CD14-positive monocyte (primary cell): Measurements from ENCODE around the gene RNF44. TPM values are rescaled to one million over a fixed set of nuclear protein-coding genes. Genes with fewer than 3 reads are reported as not detected.

Experiments
- DNase-seq, 3 donors: peaks; one replicate each; pipeline ENCODE4 v3.0.0-alpha.2; 2011 to 2022
- H2AFZ ChIP-seq: 2 replicates; pipeline ENCODE4 v1.6.0; 2012; ENCODE audit warnings: mild to moderate bottlenecking, low read depth, low read length, inconsistent platforms; ENCODE audit not compliant: insufficient read depth, poor library complexity, severe bottlenecking
- H3K27ac ChIP-seq, 2 donors: 1 replicate in 1 of 2; 2 replicates in 1 of 2; pipeline ENCODE4 v1.5.1; 2012 to 2013; ENCODE audit warnings: low read length in 2 of 2, control low read depth in 1 of 2, inconsistent platforms in 1 of 2, low read depth in 1 of 2, mild to moderate bottlenecking in 1 of 2
- H3K27me3 ChIP-seq, 2 donors: one replicate each; pipeline versions ENCODE4 v1.6.0 to v1.6.1; 2011 to 2013; ENCODE audit warnings: low read length in 2 of 2; ENCODE audit not compliant: control insufficient read depth in 2 of 2, insufficient read depth in 2 of 2
- H3K36me3 ChIP-seq, 2 donors: replicated peaks in 1 of 2; 1 replicate in 1 of 2; 2 replicates in 1 of 2; pipeline versions ENCODE4 v1.5.1 to v1.6.1; 2012 to 2013; ENCODE audit warnings: low read length in 2 of 2, control low read depth in 1 of 2, inconsistent platforms in 1 of 2, mild to moderate bottlenecking in 1 of 2; ENCODE audit not compliant: insufficient read depth in 2 of 2, control insufficient read depth in 1 of 2
- H3K4me1 ChIP-seq, 2 donors: 1 replicate in 1 of 2; 2 replicates in 1 of 2; pipeline versions ENCODE4 v1.5.1 to v1.6.1; 2012 to 2013; ENCODE audit warnings: low read length in 2 of 2, control low read depth in 1 of 2, inconsistent platforms in 1 of 2, mild to moderate bottlenecking in 1 of 2, moderate library complexity in 1 of 2; ENCODE audit not compliant: insufficient read depth in 2 of 2, control insufficient read depth in 1 of 2
- H3K4me2 ChIP-seq: replicated peaks from 2 replicates; pipeline ENCODE3; 2012; ENCODE audit warnings: low read length, moderate library complexity, mild to moderate bottlenecking; ENCODE audit not compliant: poor library complexity, severe bottlenecking; ENCODE audit errors: extremely low read depth
- H3K4me3 ChIP-seq, 3 experiments: fragments of 200-600 bp in 1 of 3; sonication (generic) in 1 of 3; replicated peaks in 1 of 3; 1 replicate in 2 of 3; 2 replicates in 1 of 3; pipeline ENCODE4 v1.5.1; 2011 to 2013; ENCODE audit warnings: low read length in 3 of 3, mild to moderate bottlenecking in 3 of 3, control low read depth in 2 of 3, low read depth in 2 of 3, inconsistent platforms in 1 of 3, moderate library complexity in 1 of 3
- H3K79me2 ChIP-seq: 2 replicates; pipeline ENCODE4 v1.6.0; 2012; ENCODE audit warnings: mild to moderate bottlenecking, control low read depth, inconsistent platforms, low read length, moderate library complexity; ENCODE audit not compliant: insufficient read depth
- H3K9ac ChIP-seq: 2 replicates; pipeline ENCODE4 v1.6.0; 2017; ENCODE audit warnings: low read length, mild to moderate bottlenecking; ENCODE audit not compliant: insufficient read depth, poor library complexity, severe bottlenecking
- H3K9me3 ChIP-seq, 2 donors: replicated peaks in 1 of 2; 1 replicate in 1 of 2; 2 replicates in 1 of 2; pipeline versions ENCODE4 v1.5.1 to v1.6.1; 2012 to 2013; ENCODE audit warnings: low read length in 2 of 2, control low read depth in 1 of 2; ENCODE audit not compliant: control insufficient read depth in 1 of 2, insufficient read depth in 1 of 2
- H4K20me1 ChIP-seq: 2 replicates; pipeline ENCODE4 v1.6.0; 2012; ENCODE audit warnings: mild to moderate bottlenecking, low read length, control low read depth, moderate library complexity; ENCODE audit not compliant: insufficient read depth
- H3K27ac Mint-ChIP-seq, 7 donors: one replicate each; pipeline ENCODE4 v1.8.0; 2020; ENCODE audit warnings: mild to moderate bottlenecking in 7 of 7, mixed read lengths in 7 of 7, moderate library complexity in 6 of 7, inconsistent platforms in 2 of 7
- H3K27me3 Mint-ChIP-seq, 3 donors: one replicate each; pipeline ENCODE4 v1.8.0; 2021 to 2022; ENCODE audit warnings: low read depth in 3 of 3, mild to moderate bottlenecking in 3 of 3, mixed read lengths in 3 of 3, moderate library complexity in 3 of 3, inconsistent platforms in 1 of 3
- H3K36me3 Mint-ChIP-seq, 2 donors: one replicate each; pipeline ENCODE4 v1.8.0; 2020; ENCODE audit warnings: mixed read lengths in 2 of 2, inconsistent platforms in 1 of 2, mild to moderate bottlenecking in 1 of 2
- H3K4me1 Mint-ChIP-seq: one replicate; pipeline ENCODE4 v1.8.0; 2020; ENCODE audit warnings: mild to moderate bottlenecking, mixed read lengths
- H3K4me3 Mint-ChIP-seq, 2 donors: one replicate each; pipeline ENCODE4 v1.8.0; 2020; ENCODE audit warnings: mild to moderate bottlenecking in 2 of 2, mixed read lengths in 2 of 2, moderate library complexity in 1 of 2
- H3K9me3 Mint-ChIP-seq, 7 donors: one replicate each; pipeline ENCODE4 v1.8.0; 2020 to 2022; ENCODE audit warnings: mixed read lengths in 7 of 7, mild to moderate bottlenecking in 6 of 7, moderate library complexity in 6 of 7, inconsistent platforms in 2 of 7
- WGBS: methylation state at CpG from one replicate; pipeline ENCODE4 v1.1.5; 2013; ENCODE audit warnings: missing lambda C conversion rate; ENCODE audit not compliant: insufficient coverage; 5-methylcytosine and 5-hydroxymethylcytosine counted together
- intact Hi-C, 2 donors: fragments of 100-400 bp; cut with micrococcal nuclease; formaldehyde crosslinking; loops; one replicate each; pipeline versions ENCODE4 v1.15.0 to v1.15.1; 2023
- polyA plus RNA-seq, 3 donors: library from polyadenylated mRNA; depleted of rRNA in 1 of 3; unstranded in 2 of 3; stranded (reverse) in 1 of 3; fragments of 300-500 nt in 2 of 3; fragments of >200 nt in 1 of 3; fragmentation: Illumina TruSeq in 2 of 3; gene quantifications; 1 replicate in 2 of 3; 2 replicates in 1 of 3; pipeline ENCODE4 v1.2.3, GENCODE V29; 2012 to 2021
- TF ChIP-seq, protein P1 (sequence below): fragments of 200-600 bp; IDR thresholded peaks from one replicate; pipeline ENCODE4 v1.8.0; 2022; ENCODE audit warnings: antibody characterized with exemption, mild to moderate bottlenecking

The RNF44 gene
- polyA plus RNA-seq, 3 donors, result 1.9 to 133 (median 3.1) TPM

DNA sequence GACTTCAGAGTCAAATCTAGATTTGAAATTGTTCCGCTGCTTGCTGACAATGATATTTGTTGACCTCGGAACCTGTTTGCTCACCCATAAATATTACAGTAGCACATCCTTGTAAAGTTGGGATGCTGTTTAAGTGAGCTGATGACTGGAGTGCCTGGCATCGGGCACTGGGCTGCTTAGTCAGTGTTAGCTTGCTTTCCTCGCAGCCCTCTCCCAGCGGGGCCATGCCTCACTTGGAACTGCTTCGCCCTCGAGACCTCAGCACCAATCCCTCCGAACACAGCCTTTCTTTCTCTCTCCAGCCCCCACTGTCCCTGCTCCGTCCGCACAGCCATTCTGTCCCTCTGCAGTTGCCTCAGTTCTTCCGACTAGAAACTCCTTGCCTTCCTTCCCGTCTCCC, 23.4 kb downstream of the RNF44 start:
- intact Hi-C loops, result no loop called here
- Histone ChIP-seq H3K27me3 (no peaks in the 10 kb centered on the region), H3K79me2 (no peaks in the 10 kb centered on the region), H3K36me3 (peaks cover 4 to 12% of the 10 kb centered on the region in 2 donors), H3K9ac (no peak overlapping the region), H3K4me1 (peaks cover 5 to 11% of the 10 kb centered on the region in 2 donors), H2AFZ (no peak overlapping the region), H4K20me1 (no peaks in the 10 kb centered on the region), H3K4me2 (no peak overlapping the region), H3K27ac (no peak overlapping the region), H3K4me3 (no peak overlapping the region), H3K9me3 (no peaks in the 10 kb centered on the region)
- Mint-ChIP-seq H3K4me3 (no peak overlapping the region), H3K27me3 (peaks cover 0 to 2% (median 2%) of the 10 kb centered on the region in 3 donors), H3K9me3 (no peaks in the 10 kb centered on the region), H3K27ac (no peak overlapping the region), H3K36me3 (peaks cover 12 to 13% of the 10 kb centered on the region in 2 donors), H3K4me1 (peaks cover 13% of the 10 kb centered on the region)
- 95% methylated on average over 7 of the region's 12 CpGs for WGBS
- no peak for DNase-seq
- TF ChIP-seq, protein P1, sequence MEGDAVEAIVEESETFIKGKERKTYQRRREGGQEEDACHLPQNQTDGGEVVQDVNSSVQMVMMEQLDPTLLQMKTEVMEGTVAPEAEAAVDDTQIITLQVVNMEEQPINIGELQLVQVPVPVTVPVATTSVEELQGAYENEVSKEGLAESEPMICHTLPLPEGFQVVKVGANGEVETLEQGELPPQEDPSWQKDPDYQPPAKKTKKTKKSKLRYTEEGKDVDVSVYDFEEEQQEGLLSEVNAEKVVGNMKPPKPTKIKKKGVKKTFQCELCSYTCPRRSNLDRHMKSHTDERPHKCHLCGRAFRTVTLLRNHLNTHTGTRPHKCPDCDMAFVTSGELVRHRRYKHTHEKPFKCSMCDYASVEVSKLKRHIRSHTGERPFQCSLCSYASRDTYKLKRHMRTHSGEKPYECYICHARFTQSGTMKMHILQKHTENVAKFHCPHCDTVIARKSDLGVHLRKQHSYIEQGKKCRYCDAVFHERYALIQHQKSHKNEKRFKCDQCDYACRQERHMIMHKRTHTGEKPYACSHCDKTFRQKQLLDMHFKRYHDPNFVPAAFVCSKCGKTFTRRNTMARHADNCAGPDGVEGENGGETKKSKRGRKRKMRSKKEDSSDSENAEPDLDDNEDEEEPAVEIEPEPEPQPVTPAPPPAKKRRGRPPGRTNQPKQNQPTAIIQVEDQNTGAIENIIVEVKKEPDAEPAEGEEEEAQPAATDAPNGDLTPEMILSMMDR, result no peak

DNA sequence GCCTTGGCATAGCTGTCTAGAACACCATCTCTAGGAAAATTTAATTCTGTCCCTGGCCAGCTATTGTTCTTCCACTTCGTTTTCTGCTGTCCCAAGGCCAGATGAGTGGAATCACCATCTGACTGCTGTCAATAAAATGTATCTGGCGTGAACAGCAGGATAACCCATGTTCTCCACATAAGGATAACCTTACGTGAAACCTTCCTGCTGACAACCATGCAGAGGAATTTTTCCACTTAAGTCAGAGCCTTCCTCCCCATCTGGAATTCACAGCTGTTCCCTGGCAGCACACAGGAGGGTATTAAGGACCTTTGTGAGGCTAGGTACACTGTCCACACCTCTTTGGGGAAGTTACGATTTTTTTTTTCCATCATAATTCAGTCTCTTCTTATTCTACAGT, 28.6 kb downstream of the RNF44 start:
- H3K27me3 Mint-ChIP-seq, result no peaks in the 10 kb centered on the region
- no peak overlapping the region for H3K4me3 Mint-ChIP-seq
- Histone ChIP-seq H3K79me2 (no peaks in the 10 kb centered on the region), H3K9me3 (no peaks in the 10 kb centered on the region), H3K9ac (no peak overlapping the region), H3K27me3 (no peaks in the 10 kb centered on the region), H3K27ac (no peak overlapping the region), H2AFZ (no peak overlapping the region), H3K36me3 (peaks cover 39 to 63% of the 10 kb centered on the region in 2 donors), H3K4me2 (no peak overlapping the region), H3K4me3 (no peak overlapping the region), H3K4me1 (no peaks in the 10 kb centered on the region), H4K20me1 (no peaks in the 10 kb centered on the region)
- intact Hi-C loops, result no loop called here
- H3K36me3 Mint-ChIP-seq, result peaks cover 55 to 65% of the 10 kb centered on the region in 2 donors
- WGBS, result 100% methylated on average over 3 of the region's 4 CpGs
- TF ChIP-seq, protein P1, result no peak
- DNase-seq, result no peak
- no peaks in the 10 kb centered on the region for H3K9me3 Mint-ChIP-seq
- H3K4me1 Mint-ChIP-seq, result no peaks in the 10 kb centered on the region
- H3K27ac Mint-ChIP-seq, result no peak overlapping the region
